ENCODE results near the gene LRRC61.

LRRC61 gene

GRCh38 chr7:150356265-150356897 is 33.2 kb downstream of the LRRC61 start:
- peak; percentile 16 for TF ChIP-seq CTCF (IDR thresholded peaks at IDR 0.05; ENCODE audit: borderline replicate concordance, control extremely low read depth, extremely low read depth, insufficient read depth, missing control alignments)
- peak; percentile 66 for DNase-seq (ENCODE audit: low spot score)
- in situ Hi-C loops (cut with MboI; ENCODE audit: low sequenced_read_pairs, unreplicated experiment) = no loop called here

GRCh38 chr7:150357270-150357669 is 34.1 kb downstream of the LRRC61 start:
- TF ChIP-seq CTCF (IDR thresholded peaks at IDR 0.05; ENCODE audit: borderline replicate concordance, control extremely low read depth, extremely low read depth, insufficient read depth, missing control alignments) = no peak
- in situ Hi-C loops (cut with MboI; ENCODE audit: low sequenced_read_pairs, unreplicated experiment) = no loop called here
- peak; percentile 43 for DNase-seq (ENCODE audit: low spot score)

- in situ Hi-C loops (cut with MboI; ENCODE audit: low sequenced_read_pairs, unreplicated experiment) = no loop called here
- no peak for TF ChIP-seq CTCF (IDR thresholded peaks at IDR 0.05; ENCODE audit: borderline replicate concordance, control extremely low read depth, extremely low read depth, insufficient read depth, missing control alignments)
- DNase-seq (ENCODE audit: low spot score) = no peak
These were observed 34.7 kb downstream of the LRRC61 start for GRCh38 chr7:150357771-150358427.

- in situ Hi-C loops (cut with MboI; ENCODE audit: low sequenced_read_pairs, unreplicated experiment) = no loop called here
- DNase-seq (ENCODE audit: low spot score) = no peak
These were observed 35.3 kb downstream of the LRRC61 start for GRCh38 chr7:150358433-150358832.

GRCh38 chr7:150358988-150359621 is 36.0 kb downstream of the LRRC61 start:
- DNase-seq (ENCODE audit: low spot score) = no peak
- no peak for TF ChIP-seq CTCF (IDR thresholded peaks at IDR 0.05; ENCODE audit: borderline replicate concordance, control extremely low read depth, extremely low read depth, insufficient read depth, missing control alignments)
- in situ Hi-C loops (cut with MboI; ENCODE audit: low sequenced_read_pairs, unreplicated experiment) = no loop called here

More at GRCh38 chr7:150358433-150358832, 35.3 kb downstream of the LRRC61 start:
- no peak for TF ChIP-seq CTCF (IDR thresholded peaks at IDR 0.05; ENCODE audit: borderline replicate concordance, control extremely low read depth, extremely low read depth, insufficient read depth, missing control alignments)

- in situ Hi-C loops (cut with MboI; ENCODE audit: low sequenced_read_pairs, unreplicated experiment) = no loop called here
- DNase-seq (ENCODE audit: low spot score) = no peak
- no peak for TF ChIP-seq CTCF (IDR thresholded peaks at IDR 0.05; ENCODE audit: borderline replicate concordance, control extremely low read depth, extremely low read depth, insufficient read depth, missing control alignments)
These were observed 36.6 kb downstream of the LRRC61 start for GRCh38 chr7:150359622-150360362.
